Tongue (tissue), 2 donors: ENCODE data around the gene NTS. TPM values are rescaled to one million over a fixed set of nuclear protein-coding genes. Genes with fewer than 3 reads are reported as not detected.
A peak's percentile ranks its signal among the peaks of the same experiment; 100 is the strongest.

ENCODE experiments used
- DNase-seq: peaks from one replicate; pipeline ENCODE4 v3.0.0-alpha.2; 2015
- total RNA-seq: library from RNA; depleted of rRNA; stranded (reverse); fragments of >200 nt; gene quantifications from one replicate; pipeline ENCODE4 v1.2.3, GENCODE V29; 2014

Gene NTS, protein sequence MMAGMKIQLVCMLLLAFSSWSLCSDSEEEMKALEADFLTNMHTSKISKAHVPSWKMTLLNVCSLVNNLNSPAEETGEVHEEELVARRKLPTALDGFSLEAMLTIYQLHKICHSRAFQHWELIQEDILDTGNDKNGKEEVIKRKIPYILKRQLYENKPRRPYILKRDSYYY
- total RNA-seq = 2.2 TPM

DNA sequence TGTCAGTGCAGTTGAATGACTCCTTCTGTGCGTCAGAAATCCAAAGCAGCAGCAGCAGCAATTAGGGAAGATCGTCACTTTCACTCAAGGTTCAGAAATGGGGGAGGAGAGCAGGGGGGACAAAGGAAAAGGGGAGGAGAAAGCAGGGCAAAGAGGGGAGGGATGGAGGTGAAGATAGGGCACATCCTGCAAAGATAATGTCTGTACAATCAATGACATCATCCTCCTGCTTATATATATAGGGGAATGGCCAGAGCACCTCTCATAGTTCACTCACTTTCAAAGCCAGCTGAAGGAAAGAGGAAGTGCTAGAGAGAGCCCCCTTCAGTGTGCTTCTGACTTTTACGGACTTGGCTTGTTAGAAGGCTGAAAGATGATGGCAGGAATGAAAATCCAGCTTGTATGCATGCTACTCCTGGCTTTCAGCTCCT, at the start of gene NTS:
Gene NTS, plus strand, starts transcription at position 265 of the 431 bp plus-strand sequence. Its CDS starts 109 bp downstream, at position 374.
- DNase-seq = peak; percentile 18

DNA sequence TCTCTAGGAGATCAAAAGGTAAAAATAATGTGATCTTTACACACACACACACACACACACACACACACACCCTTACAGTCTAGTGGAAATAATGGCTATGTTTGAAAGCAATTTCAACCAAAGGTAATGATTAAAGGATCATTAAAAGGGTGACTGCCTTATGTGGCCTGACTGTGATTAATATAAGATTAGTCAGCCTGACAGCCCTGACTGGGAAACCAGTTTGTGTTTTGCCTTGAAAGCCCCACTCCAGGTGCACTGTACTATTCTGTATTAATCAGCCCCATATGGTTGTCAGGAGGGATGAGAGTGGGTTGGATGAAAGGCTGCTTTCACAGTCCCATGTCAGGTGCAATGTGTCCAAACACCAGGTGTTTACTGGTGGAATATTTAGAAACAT, 48.3 kb upstream of the NTS start:
- no peak for DNase-seq

- DNase-seq = no peak
These were observed 45.5 kb upstream of the NTS start for GRCh38 chr12:85828576-85828975.

- DNase-seq = no peak
These were observed 44.7 kb upstream of the NTS start for GRCh38 chr12:85829391-85829790.

GRCh38 chr12:85831327-85831990, 42.6 kb upstream of the NTS start:
- no peak for DNase-seq

DNA sequence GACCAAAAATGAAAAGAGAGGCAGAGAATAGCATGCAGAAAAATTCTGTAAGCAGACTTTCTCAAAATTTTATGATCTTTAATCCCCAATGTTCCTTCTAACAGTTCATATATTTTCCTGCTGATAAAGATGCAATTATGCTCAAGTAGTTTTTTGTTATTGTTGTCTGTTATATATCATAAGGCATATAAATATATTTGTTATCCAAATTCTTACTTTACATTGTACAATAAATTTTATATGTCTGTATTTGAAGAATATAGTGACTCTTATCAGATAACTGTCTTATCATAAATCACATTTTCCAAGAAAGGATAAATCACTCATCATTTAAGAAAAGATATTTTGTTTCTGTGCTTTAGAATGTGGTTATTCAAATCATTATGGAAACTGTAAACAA, 40.5 kb upstream of the NTS start:
- no peak for DNase-seq

GRCh38 chr12:85834378-85834777, 39.7 kb upstream of the NTS start:
- DNase-seq = no peak

DNA sequence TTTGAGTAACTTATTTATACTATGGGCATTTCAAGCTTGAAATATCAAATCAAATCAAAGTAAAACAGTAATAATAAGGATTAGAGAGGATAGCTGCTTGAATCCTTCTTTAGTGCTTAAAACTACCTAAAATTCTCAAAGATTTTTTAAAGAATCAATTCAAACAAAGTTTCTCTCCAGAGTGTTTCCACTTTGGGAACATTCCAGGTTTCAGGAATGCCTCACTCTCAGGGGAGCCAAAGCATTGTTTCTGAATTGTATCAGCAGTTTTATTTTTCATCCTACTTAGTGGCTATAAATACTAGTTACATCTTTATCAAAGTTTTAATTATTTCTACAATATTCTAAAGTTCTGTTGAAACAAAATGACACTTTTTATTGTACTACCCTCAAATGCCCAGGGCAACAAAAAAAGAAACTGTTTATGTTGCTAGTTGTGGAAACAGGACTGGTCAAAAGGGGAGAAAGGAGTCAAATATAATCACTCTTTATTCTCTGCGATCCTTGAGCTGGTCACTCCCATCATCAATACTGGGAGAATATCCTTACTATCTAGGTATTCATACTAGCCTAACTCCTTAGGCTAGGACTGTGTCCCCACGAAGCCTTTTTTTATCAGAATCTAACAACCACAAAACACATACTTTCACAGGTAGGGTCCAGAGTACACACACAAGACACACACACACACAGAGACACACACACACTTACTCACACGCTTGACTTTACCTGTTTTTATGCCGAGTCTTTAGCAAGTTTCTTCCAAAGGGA, 38.5 kb upstream of the NTS start:
- peak; percentile 35 for DNase-seq

- peak; percentile 78 for DNase-seq
These were observed 37.7 kb upstream of the NTS start, which contains the start of gene RASSF9 for GRCh38 chr12:85836197-85837090. Gene RASSF9, minus strand, starts transcription at chr12:85836409. Its CDS starts 208 bp downstream, at chr12:85836201.

GRCh38 chr12:85843606-85844310, 30.3 kb upstream of the NTS start:
- DNase-seq = no peak

GRCh38 chr12:85849344-85849743, 24.8 kb upstream of the NTS start:
- DNase-seq = no peak

GRCh38 chr12:85855305-85855704, 18.8 kb upstream of the NTS start:
- DNase-seq = no peak

- DNase-seq = no peak
These were observed 17.1 kb upstream of the NTS start for GRCh38 chr12:85856966-85857365.

- no peak for DNase-seq
These were observed 8.2 kb upstream of the NTS start for GRCh38 chr12:85865890-85866289.

DNA sequence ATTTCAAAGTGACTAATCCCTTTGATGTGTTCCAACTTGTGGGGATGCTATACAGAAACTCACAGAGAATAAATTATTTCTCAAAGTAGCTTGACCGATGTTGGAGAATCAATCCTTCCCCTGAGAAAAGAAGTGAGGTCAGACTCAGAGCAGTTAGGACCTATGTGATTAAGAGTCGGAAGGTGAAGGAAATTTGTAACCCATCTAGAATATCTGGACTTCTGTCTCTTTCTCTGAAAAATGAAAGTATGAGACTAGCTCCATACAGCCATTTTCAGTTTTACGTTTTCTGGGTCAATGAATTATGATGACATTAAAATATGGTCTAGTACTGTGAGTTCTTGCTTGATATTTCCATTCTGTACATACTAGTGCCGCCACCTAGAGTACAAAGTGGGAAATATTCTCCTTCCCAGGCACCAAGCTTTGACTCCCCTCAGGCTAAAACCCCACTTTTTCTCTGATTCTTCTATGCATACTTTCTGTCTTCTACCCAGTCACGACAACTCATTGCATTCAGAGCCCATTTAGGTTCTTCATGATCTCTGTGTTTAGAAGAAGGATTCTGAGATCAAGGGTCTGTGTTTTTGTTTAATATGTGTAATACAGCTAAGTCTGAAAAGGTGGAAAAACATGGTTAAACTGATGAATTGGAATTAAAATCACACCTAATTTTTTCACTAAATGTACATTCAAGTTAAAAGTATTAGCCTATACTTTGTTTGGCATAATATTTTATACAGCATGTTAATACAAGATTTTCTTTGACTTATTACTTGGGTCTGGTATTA, 6.9 kb upstream of the NTS start:
- peak; percentile 75 for DNase-seq

DNA sequence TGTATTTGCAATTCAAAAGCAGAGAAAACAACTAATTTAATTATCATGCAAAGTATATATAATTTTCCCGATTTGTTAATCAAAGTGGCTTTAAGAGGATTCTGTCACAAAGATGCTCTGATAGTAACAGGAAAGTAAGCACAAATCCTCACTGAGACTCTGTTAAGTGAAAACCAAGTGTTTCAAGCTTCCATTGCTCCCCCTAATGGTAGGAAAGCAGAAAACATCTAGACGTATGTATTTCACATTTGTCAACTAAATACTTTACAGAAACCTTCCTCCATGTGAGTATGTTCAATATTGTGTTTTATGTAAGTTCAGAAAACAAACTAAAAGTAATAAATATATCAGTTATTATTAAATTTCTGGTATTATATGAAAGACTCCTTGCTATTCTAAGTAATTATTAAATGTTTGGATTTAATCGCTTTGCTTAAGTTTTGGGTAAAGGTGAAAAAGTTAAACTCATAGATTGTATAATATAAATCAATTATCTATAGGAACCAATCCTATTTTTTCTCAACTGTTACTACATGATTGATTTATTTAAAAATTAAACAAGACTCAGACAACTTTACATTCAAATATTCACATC, 1.5 kb upstream of the NTS start:
- peak; percentile 79 for DNase-seq

DNA sequence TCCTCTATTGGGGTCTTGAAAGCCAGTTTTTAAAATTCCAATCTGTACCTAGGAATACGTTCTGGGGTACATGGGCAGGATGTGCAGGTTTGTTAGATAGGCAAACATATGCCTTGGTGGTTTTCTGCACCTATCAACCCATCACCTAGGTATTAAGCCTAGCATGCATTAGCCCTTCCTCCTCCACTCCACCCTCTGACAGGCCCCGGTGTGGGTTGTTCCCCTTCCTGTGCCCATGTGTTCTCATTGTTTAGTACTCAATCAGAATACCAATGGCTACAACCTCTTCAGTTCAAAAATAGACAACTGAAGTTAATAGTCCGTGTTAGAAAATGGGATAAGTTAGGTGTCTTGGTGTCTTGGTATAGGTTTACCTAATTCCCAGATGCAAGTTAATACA, 3.4 kb downstream of the NTS start:
- DNase-seq = no peak

DNA sequence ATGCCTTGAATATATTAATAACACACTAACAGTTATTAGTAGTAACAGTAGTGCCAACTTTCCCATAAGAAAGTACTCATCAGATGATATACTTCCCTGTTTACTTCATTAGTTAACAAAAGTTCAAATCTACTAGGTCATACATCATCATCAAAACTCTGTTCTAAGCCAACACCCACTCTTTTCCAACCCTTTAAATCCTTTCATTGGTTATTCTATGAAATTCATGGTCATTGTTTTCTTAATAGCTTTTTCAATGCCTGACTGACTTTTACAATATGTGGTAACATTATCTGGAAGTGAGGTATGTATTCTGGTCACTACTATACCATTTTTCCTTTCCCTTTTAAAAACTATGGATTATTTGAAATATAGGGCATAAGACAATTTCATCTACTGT, 9.7 kb downstream of the NTS start:
- DNase-seq = no peak

DNA sequence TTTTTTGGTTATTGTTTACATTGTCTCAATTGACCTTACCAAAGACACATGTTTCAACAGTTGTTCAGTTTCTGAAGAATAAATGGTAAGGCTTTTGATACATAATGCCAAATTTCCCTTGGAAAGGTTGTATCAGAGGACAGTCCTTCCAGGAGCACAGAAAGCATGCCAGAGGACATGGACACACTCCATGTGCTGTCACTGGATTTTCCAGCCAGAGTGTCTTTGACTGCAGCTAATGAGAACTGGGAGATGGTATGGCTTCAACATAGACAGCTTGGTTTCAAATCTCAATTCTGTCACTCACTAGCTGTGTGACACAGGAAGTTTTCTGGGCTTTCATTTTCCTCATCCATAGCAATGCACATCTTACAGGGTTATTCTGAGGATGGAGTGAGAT, 20.6 kb downstream of the NTS start:
- DNase-seq = no peak

GRCh38 chr12:85920324-85920947, 46.3 kb downstream of the NTS start:
- peak; percentile 56 for DNase-seq
